ENCODE measurements around the gene DGUOK.

DGUOK gene

DNA sequence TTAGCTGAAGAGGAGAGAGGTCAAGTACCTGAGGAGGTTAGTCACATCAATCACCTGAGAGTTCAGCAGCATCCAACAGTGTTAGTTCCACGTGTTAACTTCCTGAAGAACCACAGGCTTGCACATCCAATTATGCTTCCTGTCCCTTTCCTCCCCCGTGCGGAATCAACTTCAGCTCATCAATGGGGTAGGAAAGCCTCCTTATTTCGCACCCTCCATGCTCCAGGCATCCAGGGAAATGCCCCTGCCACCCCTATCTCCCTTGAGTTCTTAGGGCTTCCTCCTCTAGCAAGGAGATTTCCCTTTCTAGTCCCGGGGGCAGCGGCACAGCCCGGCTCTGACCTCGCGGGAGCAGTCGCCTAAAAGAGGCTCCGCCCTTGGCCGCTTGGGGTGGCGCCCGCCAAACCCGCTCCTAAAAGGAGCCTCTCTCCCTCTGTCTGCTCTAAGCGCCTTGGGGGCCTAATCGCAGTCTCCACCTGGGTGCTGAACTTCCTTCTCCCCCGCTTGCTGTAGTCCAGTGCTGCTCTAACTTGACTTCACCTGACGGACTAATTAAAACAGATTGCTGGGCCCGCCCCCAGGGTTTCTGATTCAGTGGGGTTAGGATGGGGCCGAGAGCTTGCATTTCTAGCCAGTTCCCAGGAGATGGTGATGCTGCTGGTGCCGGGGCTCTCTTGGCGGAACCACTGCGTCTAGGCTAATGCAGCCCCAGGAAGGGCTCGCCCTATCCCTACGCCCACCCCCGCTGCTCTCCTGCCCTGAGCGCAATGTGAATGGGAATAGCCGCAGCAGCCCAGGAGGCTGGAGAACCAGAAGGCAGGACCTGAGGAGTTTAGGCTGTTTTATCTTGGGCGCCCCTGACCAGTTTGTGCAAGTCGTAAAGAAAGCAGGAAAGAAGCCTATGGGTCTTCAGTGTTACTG is 54.7 kb downstream of the DGUOK start:
- no peak for ATAC-seq

DNA sequence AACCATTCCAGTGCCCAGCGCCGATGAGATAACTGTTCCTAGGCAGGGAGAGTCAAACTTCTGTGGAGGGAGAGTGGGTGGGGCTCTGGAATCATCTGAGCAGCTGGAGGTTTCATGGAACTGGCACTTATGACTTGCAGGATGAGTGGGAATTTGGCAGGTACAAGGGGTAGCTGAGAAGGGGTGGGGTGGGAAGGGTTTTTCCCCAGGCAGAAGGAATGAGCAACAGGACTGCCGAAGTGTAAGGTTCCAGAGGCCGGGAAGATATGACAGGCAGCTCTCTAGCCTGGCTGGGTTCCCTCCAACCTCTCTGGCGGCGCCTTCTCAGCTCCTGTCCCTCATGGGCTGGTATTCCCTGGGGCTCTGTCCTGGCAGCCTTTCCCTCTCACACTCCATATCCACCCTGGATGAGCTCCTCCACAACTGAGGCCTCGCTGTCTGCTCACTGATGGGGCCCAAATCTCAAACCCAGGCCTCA is 55.5 kb downstream of the DGUOK start:
- no peak for ATAC-seq

DNA sequence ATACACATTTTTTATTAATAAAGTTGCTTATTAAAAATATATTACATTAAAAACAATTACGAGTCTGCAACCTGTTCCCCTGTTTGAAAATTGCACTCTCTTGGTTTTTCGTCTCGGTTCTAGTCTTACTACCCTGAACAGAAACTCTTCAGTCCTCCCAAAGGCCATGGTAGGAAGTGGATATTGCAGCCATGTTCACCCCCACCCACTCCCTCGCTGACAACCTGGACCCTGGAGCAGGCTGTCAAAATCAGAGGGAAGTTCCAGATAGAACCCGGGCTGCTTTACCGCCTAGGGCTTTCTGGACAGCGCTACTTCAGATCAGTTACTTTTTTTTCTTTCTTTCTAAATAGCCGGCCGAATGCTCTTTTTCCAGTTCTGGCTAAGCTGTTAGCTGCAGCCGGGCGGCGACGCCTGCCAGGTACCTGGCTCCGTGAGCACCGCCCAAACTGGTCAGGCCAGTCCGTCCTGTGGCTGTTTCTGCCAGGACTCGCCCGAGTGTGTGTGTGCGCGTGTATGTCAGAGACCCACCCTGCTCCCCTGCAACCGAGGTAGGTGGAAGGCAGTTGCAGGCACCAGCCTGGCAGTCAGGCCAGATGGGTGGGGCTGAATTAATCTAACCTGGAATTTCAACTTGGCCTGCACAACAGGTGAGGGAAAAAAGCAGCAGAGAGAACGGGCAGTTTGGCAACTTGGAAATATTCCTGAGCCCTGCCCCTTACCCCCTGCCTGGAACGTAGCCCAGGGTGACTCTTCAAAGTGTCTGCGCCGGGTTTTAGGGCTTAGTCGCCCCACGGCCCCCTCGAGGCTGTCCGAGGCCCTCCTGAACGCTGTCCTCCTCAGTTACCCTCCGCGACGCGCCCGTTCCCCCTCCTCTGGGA is 56.9 kb downstream of the DGUOK start:
- ATAC-seq = no peak

DNA sequence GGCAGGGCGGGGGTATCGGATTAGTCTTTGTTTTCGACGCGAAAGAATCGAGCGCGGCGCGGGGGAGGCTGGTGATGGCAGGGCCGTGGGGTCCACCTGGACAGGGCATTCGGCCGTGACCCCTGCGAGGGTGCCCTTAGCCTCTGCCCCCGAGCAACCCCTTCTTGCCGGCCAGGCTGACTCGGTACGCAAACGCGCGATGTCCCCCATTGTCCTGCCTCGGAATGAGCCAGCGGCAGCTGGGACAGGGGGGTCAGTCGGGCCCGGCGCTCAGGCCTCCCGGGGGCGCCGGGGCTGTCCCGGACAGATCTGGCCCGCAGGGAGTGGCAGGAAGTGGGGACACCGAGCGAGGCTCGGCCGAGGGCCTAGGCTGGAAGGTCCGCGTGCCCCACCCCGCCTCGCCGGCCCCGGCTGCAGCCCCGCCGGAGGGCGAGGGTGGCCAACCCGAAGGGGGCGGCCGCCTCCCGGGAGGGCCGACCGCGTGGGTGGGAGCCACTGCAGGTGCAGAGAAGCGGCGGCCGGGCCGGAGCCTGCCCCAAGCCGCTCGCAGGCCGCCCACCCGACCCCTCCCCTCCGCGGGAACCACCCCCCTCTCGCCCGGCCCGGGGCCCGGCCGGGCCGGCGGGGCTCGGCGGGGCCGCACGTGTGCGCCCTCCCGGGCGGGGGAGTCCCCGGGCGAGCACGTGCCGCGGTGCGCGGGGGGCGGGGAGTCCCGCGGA is 57.7 kb downstream of the DGUOK start, which contains the start of gene TET3:
Gene TET3 (plus strand): TSS at position 708 of the 719 bp plus-strand sequence. CDS start 1,494 bp downstream, outside the sequence.
- peak; percentile 43 to 47 for ATAC-seq

DNA sequence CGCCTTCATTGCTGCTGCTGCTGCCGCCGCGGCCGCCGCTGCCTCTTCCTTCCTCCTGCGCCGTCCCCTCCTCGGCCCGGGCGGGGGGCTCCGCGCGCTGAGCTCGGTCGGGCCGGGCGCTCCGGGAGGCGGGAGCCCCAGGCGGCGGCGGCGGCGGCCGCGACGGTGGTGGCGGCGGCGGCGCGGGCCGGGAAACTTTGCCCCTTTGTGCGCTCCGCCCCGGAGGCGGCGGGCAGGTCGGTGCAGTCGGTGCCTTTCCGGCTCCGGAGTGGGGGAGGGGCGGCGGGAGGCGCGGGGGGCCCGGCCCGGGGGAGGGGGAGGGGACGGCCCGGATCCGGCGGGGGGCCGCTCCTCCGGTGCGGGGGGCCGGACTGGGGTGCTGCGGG is 58.2 kb downstream of the DGUOK start:
- ATAC-seq = peak; percentile 11 to 25

DNA sequence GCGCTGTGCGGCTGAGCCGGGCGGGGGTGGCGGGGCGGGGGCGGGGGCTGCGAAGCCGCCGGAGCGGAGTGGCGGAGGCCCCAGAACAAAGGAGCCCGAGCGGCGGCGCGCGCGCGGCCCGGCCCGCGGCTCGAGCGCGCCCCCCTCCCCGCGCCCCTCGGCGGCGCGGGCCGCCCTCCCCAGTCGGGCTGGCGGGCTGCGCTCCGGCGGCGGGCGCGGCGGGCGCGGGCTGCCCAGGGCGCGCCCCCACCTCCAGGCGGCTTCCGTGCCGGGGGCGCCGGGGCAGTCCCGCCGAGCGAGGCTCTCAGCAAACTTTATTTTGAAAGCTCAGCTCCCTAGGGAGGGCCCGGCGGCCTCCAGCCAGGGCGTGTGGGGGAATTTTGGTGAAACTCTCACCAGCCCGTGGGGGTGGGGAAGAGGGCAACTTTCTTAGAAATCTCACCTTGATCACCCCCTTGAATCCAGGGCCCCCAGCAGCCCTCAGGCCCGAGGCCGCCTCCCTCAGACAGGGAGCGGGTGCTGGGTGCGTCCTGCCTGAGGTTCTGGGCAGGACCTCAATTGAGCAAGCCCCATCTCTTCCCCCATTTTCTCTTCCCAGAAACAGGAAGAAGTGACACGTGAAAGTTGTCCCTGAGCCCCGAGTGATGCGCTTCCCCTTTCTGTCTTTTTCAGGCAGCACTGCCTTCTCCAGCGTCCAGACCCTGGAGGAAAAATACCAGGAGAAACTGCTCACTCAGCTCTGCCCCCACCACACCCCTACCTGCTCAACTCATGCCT is 58.8 kb downstream of the DGUOK start:
- peak; percentile 61 to 62 for ATAC-seq

DNA sequence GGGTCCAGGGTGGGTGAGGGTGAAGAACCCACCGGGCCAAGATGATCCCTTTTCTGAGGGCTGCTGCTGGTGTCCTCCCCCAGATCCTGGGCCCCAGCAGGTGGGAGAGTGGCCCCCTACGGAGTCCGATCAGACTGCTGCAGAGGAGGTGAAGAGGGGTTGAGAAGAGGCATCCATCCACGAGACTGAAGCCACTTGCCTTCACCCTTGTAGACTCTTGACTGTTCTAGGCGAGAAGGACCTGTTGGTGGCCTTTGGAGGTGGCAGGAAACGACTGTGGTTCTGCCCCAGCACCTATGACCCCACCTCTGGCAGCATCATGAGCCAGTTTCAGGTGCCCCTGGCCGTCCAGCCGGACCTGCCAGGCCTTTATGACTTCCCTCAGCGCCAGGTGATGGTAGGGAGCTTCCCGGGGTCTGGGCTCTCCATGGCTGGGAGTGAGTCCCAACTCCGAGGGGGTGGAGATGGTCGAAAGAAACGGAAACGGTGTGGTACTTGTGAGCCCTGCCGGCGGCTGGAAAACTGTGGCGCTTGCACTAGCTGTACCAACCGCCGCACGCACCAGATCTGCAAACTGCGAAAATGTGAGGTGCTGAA is 59.5 kb downstream of the DGUOK start:
- peak; percentile 7 to 9 for ATAC-seq

DNA sequence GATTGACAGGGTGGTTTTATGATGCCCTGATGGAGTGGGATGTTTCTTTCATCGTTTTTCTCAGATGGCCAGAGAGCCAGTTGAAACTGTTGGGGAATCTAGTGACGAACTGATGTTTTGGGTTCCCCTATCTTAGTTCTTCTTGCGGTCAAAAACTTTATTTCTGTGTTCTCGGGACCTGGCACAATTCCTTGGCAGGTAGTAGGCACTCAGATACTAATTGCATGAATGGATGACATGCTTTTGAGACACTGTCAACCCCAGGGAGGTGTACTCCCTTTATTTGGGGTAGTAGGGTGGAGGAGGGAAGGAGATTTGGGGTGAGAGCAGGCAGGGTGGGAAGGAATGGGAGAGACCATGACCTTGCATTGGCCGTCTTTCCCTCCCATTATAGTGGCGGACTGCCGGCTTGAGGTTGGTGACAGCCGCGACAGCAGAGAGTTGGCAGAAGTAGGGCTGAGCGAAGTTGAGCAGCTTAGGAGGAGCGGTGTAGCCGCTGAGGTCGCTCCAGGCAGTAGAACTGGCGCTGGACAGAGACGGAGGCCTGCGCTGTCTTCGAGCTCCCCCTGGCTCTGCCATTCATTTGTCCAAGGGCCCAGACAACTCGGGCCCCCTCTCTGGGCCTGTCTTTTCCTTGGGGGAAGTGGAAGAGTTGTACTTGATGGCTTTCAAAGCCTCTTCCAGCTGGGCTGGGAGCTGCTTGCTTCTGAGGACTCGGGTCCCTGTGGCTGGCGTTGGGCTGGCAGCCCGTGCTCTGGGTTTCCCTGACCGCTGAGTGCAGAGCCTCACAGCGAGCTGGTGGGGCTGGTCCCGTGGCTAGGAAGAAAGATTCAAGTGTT is 60.6 kb downstream of the DGUOK start:
- peak; percentile 24 to 26 for ATAC-seq

DNA sequence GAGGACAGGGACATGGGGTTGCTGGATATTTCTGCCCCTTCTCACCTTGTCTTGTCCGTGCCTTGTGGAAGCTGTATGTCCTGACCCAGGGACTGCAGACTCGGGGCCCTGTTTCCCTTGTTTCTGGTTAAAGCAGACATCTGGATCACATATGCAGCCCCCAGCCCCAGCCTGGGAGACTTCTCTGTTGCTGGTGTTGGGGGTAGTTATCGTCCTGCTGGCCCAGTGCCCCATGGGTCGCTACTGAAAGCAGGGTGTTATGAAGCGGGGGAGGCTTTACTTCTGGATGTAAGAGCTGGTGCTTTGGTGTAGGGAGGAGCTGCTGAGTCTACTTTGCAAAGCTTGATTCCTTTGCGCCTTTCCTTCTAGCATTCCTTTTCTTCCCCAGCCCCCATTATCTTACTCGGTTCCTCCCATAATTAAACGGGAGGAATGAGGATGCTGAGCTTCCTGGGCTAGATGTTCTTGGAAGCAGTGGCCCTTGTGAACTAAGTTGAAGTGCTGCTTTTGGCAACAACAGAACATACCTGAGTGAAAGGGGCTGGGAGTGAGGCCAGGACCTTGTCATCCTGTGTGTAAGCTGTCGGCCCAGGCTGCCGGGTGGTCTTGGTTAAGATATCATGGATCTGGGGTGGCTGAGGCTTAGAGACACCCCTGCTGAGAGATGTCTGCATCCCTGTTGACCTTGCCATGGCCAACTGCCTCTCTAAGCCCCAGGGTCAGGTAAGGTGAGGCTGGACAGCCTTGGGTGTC is 61.4 kb downstream of the DGUOK start:
- ATAC-seq = no peak

DNA sequence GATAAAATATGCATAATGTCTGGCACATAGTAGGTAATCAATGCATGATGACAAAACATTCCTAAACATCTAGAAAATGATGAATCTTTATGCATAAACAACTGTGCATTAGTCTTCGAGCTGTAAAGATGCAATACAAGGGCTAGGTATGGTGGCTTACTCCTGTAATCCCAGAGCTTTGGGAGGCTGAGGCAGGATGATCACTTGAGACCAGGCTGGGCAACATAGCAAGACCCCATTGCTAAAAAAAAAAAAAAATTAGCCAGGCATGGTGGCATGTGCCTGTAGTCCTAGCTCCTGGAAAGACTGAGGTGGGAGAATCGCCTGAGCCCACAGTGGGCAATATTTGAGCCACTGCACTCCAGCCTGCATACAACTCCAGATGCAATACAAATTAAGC is 63.3 kb downstream of the DGUOK start:
- no peak for ATAC-seq

DNA sequence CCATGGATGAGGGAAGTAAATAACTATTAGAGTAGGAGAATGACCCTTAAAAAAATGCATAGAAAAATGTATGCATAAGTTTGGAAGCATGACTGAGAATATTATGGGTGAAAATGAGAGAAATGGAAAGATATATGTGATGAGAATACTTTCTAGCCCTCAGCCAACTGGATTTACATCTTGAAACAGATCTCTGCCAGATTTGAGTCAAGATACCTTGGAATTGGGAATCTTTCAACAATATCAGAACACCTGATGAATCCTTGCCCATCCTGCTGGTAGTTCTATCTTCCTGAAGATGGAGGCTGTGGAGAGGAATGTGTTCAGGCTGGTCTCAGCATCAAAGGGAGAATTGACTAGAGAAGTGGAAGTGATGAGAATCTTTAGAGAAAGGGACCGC is 63.9 kb downstream of the DGUOK start:
- no peak for ATAC-seq

DNA sequence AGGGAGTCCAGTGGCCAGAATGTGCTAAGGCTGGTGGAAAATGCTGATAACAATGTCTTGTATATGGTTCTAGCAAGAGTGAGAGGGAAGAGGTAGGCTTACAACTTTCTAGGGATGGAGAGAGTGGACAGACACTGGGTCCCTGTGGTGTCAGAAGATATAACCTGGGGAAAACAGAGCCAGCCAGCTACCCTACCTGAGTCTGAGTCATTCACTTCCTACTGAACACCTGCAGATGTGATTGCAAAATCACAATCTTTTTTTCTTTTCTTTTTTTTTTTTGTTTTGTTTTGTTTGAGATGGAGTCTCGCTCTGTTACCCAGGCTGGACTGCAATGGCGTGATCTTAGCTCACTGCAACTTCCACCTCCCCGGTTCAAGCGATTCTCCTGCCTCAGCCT is 65.4 kb downstream of the DGUOK start:
- no peak for ATAC-seq

DNA sequence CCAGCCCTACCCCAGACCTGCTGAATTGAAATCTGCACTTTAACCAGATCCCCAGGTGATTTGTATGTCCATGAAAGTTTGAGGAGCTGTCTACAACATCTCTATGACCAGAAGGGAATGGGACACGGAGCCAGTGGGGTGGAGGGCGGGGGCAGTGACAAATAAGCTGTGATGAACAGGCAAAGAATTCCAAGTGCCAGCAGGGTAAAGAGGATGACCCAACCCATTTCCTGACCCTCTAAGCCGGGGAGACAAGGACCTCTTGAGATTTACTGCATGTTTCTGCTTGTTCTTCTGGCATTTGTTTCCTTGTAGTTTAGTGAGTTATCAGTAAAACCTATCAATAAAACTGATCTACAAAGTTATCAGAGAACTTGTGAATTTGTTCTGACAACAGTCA is 66.7 kb downstream of the DGUOK start:
- no peak for ATAC-seq

DNA sequence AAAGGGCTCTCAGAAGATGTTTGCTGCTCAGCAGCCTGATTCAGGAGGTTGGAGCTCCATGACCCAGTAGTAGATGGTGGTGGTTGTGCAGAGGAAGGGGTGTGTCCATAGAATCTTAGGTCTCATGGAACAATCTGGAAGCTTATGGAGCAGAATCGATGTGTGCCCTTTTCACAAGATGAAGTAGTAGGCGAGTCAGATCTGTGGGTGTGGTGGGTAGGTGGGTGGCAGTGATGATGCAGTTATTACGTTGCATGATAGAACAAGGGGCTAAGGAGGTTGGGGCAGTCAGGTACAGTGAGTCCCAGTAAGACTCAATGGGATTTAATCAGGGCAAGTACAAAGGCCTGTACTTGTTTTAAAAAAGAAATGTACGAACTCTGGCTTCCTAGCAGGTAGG is 67.1 kb downstream of the DGUOK start:
- ATAC-seq = peak in 1 of 2 donors; percentile 65

DNA sequence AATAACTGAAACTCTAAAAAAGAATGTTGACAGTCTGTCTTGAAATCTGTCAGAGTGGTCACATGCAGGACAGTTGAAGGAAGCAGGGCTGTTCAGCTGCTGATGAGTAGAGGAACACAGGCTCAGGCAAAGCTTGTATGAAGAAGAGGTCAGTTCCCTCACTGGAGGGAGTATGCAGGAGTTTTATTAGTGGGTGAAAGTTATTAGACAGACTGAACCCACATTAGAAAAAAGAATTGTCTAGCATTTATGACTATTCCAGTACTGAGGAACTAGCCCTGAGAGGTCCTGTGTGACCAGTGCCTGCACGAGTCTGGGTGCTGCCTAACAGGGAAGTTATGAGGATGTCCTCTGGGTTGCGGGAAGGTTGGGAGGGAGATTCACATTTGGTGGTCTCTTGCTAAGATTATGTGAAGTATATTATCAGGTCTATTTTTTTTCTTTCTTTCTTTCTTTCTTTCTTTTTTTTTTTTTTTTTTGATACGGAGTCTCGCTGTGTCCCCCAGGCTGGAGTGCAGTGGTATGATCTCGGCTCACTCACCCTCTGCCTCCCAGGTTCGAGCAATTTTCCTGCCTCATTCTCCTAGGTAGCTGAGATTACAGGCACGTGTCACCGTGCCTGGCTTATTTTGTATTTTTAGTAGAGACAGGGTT is 67.6 kb downstream of the DGUOK start:
- peak in 1 of 2 donors; percentile 5 for ATAC-seq

DNA sequence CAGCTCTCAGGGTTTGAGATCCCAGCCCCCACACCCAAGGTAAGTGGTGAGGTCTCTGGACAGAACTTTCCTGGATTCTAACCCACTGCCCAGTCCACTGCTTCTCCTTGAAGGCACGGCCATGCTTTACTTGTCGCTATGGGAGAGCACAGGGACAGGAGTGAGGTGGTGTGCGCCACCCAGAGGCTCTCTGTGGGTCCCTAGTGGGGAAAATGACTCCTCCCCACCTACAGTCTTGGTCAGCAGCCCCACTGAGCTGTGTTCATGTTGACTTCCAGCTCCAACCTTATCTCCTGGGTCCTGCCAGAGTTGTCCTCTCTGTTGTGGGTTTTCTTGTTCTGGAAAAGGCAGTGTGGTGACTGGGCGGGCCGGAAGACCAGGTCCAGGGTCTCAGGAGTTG is 69.1 kb downstream of the DGUOK start:
- no peak for ATAC-seq

DNA sequence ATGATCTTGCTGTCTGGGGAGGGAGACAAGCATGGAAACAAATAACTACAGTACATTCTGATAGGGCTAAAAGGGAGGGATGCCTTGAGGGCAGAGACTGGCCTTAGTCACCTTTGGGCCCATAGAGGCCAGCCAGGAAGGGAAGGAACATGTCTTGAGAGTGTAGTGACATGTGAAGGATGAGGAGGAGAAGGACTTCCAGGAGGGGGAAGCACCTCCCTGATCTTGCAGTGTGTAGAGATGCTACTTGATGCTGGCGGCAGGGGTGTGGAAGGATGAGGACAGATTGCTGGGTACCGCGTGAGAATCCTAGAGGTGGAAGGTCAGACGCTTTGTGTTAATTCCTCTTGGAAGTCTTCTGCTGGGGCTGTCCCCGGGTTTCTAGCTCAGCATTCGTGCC is 71.1 kb downstream of the DGUOK start:
- no peak for ATAC-seq

DNA sequence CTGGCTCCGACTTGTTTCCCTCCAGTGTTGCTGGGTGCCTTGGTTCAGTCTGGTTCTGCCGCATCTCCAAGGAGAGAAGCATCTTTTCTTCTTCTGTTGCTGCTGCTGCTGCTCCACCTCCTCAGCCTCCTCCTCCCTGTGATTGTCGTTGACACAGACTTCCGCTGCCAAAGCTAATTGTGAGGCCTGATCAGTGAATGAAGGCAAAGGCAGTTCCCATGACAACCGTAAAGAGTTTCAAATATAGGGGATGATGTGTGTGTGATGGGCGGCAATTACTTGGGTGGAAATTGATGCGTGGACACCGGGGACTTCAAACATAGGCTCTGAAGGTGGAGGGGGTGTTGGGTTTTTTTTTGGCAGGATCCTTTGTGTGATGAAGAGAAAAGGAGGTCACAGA is 71.8 kb downstream of the DGUOK start:
- peak in 1 of 2 donors; percentile 14 for ATAC-seq

DNA sequence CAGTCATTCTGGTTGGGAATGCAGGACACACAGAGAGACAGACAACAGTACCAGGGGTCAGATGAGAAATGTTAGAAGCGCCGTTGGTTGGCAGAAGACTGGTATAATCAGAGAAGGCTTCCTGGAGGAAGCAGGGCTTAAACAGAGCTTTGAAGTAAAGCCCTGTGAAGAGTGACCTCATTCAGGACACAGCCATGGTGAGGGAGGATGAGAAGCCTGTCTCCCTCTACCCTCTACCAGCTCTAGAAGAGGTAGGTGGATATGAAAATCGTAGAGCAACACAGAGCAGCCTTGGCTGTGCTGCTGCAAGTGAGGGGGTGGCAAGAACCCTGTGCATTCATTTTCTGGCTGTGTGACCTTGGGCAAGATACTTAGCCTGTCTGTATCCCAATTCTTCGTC is 72.3 kb downstream of the DGUOK start:
- ATAC-seq = no peak
